Astrocyte of the spinal cord (primary cell): ENCODE measurements around the gene PNLIPRP2.
A peak's percentile ranks its signal among the peaks of the same experiment; 100 is the strongest.

Source experiments
- DNase-seq: peaks from one replicate; pipeline ENCODE4 v3.0.0; 2011; ENCODE audit warnings: low read depth, low spot score
- H3K4me3 ChIP-seq: 2 replicates; pipeline ENCODE4 v1.5.1; 2011; ENCODE audit warnings: low read depth, mild to moderate bottlenecking, low read length, moderate library complexity
- in situ Hi-C: cut with HindIII; loops from 2 replicates; pipeline ENCODE4 v1.10.0; 2017; ENCODE audit warnings: low sequenced_read_pairs
- TF ChIP-seq, protein P1 (sequence below): IDR thresholded peaks from 2 replicates; pipeline ENCODE4 v1.5.1; 2012; ENCODE audit warnings: low read depth, mild to moderate bottlenecking, low read length, inconsistent platforms

PNLIPRP2 gene

DNA sequence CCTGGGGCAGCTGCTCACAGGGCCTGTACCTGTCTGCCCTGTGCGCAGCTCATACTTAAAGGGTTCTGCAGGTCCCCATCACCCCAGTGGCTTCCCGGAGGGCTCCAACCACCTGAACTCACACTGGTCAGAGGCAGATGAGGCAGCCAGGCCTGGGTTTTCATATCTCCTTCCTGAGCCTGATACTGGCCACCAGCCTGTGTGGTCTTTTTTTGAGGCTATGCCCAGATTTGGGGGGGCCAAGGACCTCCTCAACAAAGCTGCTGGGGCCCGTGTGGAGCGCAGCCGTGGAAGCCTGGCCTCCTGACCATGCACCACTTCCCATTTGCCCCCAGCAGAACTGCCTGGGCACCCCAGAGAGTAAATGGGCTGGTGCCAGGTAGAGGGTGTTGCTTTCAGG lies 25.7 kb downstream of the PNLIPRP2 start:
- H3K4me3 ChIP-seq, result no peak overlapping the region
- TF ChIP-seq, protein P1, sequence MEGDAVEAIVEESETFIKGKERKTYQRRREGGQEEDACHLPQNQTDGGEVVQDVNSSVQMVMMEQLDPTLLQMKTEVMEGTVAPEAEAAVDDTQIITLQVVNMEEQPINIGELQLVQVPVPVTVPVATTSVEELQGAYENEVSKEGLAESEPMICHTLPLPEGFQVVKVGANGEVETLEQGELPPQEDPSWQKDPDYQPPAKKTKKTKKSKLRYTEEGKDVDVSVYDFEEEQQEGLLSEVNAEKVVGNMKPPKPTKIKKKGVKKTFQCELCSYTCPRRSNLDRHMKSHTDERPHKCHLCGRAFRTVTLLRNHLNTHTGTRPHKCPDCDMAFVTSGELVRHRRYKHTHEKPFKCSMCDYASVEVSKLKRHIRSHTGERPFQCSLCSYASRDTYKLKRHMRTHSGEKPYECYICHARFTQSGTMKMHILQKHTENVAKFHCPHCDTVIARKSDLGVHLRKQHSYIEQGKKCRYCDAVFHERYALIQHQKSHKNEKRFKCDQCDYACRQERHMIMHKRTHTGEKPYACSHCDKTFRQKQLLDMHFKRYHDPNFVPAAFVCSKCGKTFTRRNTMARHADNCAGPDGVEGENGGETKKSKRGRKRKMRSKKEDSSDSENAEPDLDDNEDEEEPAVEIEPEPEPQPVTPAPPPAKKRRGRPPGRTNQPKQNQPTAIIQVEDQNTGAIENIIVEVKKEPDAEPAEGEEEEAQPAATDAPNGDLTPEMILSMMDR, result no peak
- no peak for DNase-seq
- in situ Hi-C loops, result no loop called here

DNA sequence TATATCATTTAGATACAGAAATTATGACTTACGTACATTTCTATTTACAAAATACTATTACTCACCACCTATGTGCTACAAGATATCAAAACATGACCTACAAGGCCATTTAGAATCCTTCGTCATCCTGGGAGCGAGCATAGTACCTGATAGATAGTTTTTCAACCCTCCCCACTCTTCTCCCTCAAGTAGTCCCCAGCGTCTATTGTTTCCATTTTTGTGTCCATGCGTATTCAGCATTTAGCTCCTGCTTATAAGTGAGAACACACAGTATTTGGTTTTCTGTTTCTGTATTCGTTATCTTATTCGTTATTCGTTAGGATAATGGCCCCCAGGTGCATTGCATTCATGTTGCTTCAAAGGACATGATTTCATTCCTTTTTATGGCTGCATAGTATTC lies 28.1 kb downstream of the PNLIPRP2 start:
- in situ Hi-C loops, result no loop called here
- H3K4me3 ChIP-seq, result no peak overlapping the region
- TF ChIP-seq, protein P1, result no peak
- no peak for DNase-seq

DNA sequence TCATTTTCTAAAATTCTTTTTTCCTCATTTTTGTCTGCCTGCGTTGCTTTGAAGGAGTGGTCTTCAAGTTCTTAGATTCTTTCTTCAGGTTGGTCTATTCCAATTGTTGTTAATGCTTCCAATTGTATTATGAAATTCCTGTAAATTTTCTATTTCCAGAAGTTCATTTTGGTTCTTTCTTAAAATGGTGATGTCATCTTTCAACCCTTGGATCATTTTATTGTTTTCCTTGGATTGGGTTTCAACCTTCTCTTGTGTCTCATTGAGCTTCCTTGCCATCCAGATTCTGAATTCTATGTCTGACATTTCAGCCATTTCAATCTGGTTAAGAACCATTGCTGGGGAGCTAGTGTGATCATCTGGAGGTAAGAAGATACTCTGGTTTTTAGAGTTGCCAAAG lies 33.1 kb downstream of the PNLIPRP2 start:
- DNase-seq, result no peak
- in situ Hi-C loops, result no loop called here
- TF ChIP-seq, protein P1, result no peak
- H3K4me3 ChIP-seq, result no peak overlapping the region

DNA sequence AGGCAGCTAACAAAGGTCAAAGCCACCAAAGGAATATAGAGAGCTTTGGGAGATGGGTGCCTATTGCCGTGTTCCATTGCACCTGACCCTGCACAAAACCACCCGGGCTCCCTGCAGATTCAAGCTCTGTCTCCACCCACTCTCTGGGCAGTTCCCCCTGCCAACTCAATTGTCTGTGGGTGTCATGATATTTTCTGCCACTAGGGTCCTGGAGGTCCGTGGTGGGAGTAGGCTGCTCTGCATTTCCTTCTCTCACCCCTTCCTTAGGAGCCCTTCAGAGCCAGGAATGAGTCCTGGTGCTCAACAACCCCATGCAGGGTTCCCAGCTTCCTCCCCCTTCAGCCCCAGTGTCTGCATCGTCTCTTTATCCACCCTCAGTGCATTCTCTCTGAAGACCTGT lies 34.1 kb downstream of the PNLIPRP2 start:
- in situ Hi-C loops, result no loop called here
- no peak overlapping the region for H3K4me3 ChIP-seq
- TF ChIP-seq, protein P1, result peak; percentile 10
- no peak for DNase-seq

DNA sequence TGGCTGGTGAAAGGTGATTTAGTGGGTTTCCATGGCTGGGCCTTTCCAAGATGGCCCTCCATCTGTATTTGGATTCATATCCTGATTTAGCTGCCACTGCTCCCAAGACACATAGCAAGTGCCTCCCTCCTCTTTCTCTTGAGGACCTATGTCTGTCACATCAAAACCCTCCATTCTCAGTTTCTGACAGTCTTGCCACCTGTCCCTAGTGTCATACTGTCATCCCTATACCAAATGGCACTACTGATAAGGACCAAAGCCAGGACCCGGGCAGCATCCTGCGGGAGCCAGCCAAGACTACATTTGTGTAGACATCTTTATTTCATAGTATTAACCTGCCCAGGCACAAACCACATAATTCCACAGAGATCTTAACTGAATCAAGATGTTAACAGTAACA lies 34.8 kb downstream of the PNLIPRP2 start:
- DNase-seq, result no peak
- H3K4me3 ChIP-seq, result no peak overlapping the region
- TF ChIP-seq, protein P1, result no peak
- in situ Hi-C loops, result no loop called here

DNA sequence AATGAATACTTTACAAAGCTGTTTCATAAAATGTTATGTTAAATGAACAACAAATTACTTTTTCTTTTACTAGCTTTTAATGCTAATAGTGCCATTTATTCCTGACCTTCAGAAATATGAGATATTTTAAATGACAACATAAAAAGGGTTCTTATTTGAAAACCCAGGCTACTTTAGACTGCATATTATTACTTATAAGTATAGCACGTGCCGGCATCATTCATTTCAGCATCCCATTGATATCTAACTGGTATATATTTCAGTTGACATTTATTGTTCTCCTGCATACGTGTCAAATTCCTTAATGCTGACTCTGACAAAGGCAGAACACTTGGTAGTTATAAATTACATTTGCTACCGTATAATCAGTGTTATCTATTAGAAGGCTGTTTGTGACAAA lies 35.3 kb downstream of the PNLIPRP2 start:
- in situ Hi-C loops, result no loop called here
- TF ChIP-seq, protein P1, result no peak
- no peak for DNase-seq
- H3K4me3 ChIP-seq, result no peak overlapping the region
